ENCODE results near the gene NDUFS4. TPM values are rescaled to one million over a fixed set of nuclear protein-coding genes. Genes with fewer than 3 reads are reported as not detected.

NDUFS4 gene
- polyA plus RNA-seq, 1 of the 3 experiments (the other 2 are of a cell fraction): 104 TPM

DNA sequence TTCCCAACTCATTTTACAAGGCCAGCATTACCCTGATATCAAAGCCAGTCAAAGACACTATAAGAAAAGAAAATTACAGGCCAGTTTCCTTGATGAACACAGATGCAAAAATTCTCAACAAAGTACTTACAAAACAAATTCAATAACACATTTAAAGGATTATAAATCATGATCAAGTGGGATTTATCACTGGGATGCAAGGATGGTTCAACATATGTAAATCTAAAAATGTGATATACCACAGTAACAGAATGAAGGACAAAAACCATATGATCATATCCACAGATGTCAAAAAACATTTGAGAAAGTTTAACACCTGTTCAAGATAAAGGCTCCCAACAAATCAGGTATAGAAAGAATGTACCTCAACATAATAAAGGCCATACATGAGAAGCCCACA is 130.6 kb downstream of the NDUFS4 start:
- TF ChIP-seq, protein P1, sequence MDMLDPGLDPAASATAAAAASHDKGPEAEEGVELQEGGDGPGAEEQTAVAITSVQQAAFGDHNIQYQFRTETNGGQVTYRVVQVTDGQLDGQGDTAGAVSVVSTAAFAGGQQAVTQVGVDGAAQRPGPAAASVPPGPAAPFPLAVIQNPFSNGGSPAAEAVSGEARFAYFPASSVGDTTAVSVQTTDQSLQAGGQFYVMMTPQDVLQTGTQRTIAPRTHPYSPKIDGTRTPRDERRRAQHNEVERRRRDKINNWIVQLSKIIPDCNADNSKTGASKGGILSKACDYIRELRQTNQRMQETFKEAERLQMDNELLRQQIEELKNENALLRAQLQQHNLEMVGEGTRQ (IDR thresholded peaks at IDR 0.05; ENCODE audit: borderline replicate concordance, low read depth, low read length): no peak
- TF ChIP-seq TCF12 (IDR thresholded peaks at IDR 0.05) (no peak), TAF1 (IDR thresholded peaks at IDR 0.05; ENCODE audit: borderline replicate concordance, low read depth, low read length) (no peak), FOXJ3 (CRISPR knock-in tag; IDR thresholded peaks at IDR 0.05) (no peak), GABPA (IDR thresholded peaks at IDR 0.05; ENCODE audit: low read depth) (no peak), NRF1 (IDR thresholded peaks at IDR 0.05; ENCODE audit: low read depth, low read length) (no peak), FOXM1 (IDR thresholded peaks at IDR 0.05; ENCODE audit: low read depth) (no peak), EP300 (IDR thresholded peaks at IDR 0.05; ENCODE audit: borderline replicate concordance in 1 of 2, low read depth in 1 of 2, low read length in 1 of 2) (no peak), FOSL2 (IDR thresholded peaks at IDR 0.05; ENCODE audit: borderline replicate concordance, low read depth) (no peak), RXRA (IDR thresholded peaks at IDR 0.05; ENCODE audit: borderline replicate concordance, low read depth) (no peak)
- TF ChIP-seq, protein P2, sequence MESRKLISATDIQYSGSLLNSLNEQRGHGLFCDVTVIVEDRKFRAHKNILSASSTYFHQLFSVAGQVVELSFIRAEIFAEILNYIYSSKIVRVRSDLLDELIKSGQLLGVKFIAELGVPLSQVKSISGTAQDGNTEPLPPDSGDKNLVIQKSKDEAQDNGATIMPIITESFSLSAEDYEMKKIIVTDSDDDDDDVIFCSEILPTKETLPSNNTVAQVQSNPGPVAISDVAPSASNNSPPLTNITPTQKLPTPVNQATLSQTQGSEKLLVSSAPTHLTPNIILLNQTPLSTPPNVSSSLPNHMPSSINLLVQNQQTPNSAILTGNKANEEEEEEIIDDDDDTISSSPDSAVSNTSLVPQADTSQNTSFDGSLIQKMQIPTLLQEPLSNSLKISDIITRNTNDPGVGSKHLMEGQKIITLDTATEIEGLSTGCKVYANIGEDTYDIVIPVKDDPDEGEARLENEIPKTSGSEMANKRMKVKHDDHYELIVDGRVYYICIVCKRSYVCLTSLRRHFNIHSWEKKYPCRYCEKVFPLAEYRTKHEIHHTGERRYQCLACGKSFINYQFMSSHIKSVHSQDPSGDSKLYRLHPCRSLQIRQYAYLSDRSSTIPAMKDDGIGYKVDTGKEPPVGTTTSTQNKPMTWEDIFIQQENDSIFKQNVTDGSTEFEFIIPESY (IDR thresholded peaks at IDR 0.05; ENCODE audit: borderline replicate concordance, low read depth): no peak
- TF ChIP-seq, protein P3, sequence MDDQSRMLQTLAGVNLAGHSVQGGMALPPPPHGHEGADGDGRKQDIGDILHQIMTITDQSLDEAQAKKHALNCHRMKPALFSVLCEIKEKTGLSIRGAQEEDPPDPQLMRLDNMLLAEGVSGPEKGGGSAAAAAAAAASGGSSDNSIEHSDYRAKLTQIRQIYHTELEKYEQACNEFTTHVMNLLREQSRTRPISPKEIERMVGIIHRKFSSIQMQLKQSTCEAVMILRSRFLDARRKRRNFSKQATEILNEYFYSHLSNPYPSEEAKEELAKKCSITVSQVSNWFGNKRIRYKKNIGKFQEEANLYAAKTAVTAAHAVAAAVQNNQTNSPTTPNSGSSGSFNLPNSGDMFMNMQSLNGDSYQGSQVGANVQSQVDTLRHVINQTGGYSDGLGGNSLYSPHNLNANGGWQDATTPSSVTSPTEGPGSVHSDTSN (IDR thresholded peaks at IDR 0.05): no peak
- TF ChIP-seq, protein P4, sequence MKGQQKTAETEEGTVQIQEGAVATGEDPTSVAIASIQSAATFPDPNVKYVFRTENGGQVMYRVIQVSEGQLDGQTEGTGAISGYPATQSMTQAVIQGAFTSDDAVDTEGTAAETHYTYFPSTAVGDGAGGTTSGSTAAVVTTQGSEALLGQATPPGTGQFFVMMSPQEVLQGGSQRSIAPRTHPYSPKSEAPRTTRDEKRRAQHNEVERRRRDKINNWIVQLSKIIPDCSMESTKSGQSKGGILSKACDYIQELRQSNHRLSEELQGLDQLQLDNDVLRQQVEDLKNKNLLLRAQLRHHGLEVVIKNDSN (IDR thresholded peaks at IDR 0.05; ENCODE audit: borderline replicate concordance, low read depth): no peak
- TF ChIP-seq, protein P5, sequence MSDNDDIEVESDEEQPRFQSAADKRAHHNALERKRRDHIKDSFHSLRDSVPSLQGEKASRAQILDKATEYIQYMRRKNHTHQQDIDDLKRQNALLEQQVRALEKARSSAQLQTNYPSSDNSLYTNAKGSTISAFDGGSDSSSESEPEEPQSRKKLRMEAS (IDR thresholded peaks at IDR 0.05; ENCODE audit: low read depth): no peak
- peaks cover 0 to 10% of the 10 kb centered on the region in 2 experiments for H3K36me3 ChIP-seq (replicated peaks in 1 of 2; ENCODE audit: control insufficient read depth in 1 of 2, insufficient read depth in 2 of 2, low read length in 1 of 2)
- POLR2A ChIA-PET: no interaction called here
- H3K79me2 ChIP-seq (ENCODE audit: insufficient read depth): no peaks in the 10 kb centered on the region
- H3K4me2 ChIP-seq: no peak overlapping the region
- CTCF ChIA-PET: no interaction called here
- H3K9me2 ChIP-seq: no peaks in the 10 kb centered on the region
- no peaks in the 10 kb centered on the region for H3F3A ChIP-seq (replicated peaks; ENCODE audit: insufficient read depth)
- no peak overlapping the region for H3K4me3 ChIP-seq (ENCODE audit: low read depth in 2 of 2, low read length in 1 of 2)
- H4K20me1 ChIP-seq (ENCODE audit: insufficient read depth): no peaks in the 10 kb centered on the region
- no peaks in the 10 kb centered on the region for H3K27me3 ChIP-seq (ENCODE audit: insufficient read depth)
- DNase-seq: no peak
- H2AFZ ChIP-seq (ENCODE audit: low read depth): no peak overlapping the region
- H3K4me1 ChIP-seq (ENCODE audit: control insufficient read depth in 1 of 2, insufficient read depth in 2 of 2, low read depth in 1 of 2, low read length in 1 of 2): no peaks in the 10 kb centered on the region
- no peak overlapping the region for H3K27ac ChIP-seq (ENCODE audit: low read depth in 2 of 2, low read length in 1 of 2)
- H3K9me3 ChIP-seq: peaks cover 39% of the 10 kb centered on the region
- no peak overlapping the region for H3K9ac ChIP-seq
